Caco-2 (cell line): Measurements from ENCODE around the gene TNRC6C. TPM values are rescaled to one million over a fixed set of nuclear protein-coding genes. Genes with fewer than 3 reads are reported as not detected.

Experiments used
- BruUV-seq: library from RNA; stranded (reverse); fragments of 400-500 nt; replicated peaks from 2 replicates; lab custom pipeline; 2021; lab: Mats Ljungman, UMichigan
- CTCF ChIA-PET: fragments of 300-600 bp; sonication (Branson Sonifier 250); formaldehyde crosslinking; loops from one replicate; lab custom pipeline; 2022; ENCODE audit warnings: antibody characterized with exemption; lab: Charles Lee
- POLR2A ChIA-PET: fragments of 300-600 bp; sonication (Branson Sonifier 250); formaldehyde crosslinking; loops from one replicate; lab custom pipeline; 2022; ENCODE audit warnings: antibody characterized with exemption; lab: Charles Lee
- DNase-seq, 2 experiments: peaks; one replicate each; pipeline versions ENCODE4 v3.0.0 to v3.0.0-alpha.2; 2020 to 2022
- H3K27me3 ChIP-seq: replicated peaks from 2 replicates; pipeline ENCODE4 v1.6.0; 2011; ENCODE audit warnings: low read length; ENCODE audit not compliant: control insufficient read depth, insufficient read depth
- H3K36me3 ChIP-seq: 2 replicates; pipeline ENCODE4 v1.5.1; 2011; ENCODE audit warnings: low read length; ENCODE audit not compliant: control insufficient read depth, insufficient read depth
- H3K4me1 ChIP-seq: fragments of 250-450 bp; sonication (Bioruptor Pico); 2 replicates; pipeline ENCODE4 v1.5.1; 2020; ENCODE audit warnings: mild to moderate bottlenecking
- H3K4me3 ChIP-seq: 2 replicates; pipeline ENCODE4 v1.5.1; 2011; ENCODE audit warnings: low read depth, mild to moderate bottlenecking, control low read depth, low read length
- H3K9me3 ChIP-seq: fragments of 250-450 bp; sonication (Bioruptor Pico); 2 replicates; pipeline ENCODE4 v1.5.1; 2020; ENCODE audit warnings: mild to moderate bottlenecking, moderate library complexity
- H3K27ac Mint-ChIP-seq: one replicate; pipeline ENCODE4 v1.8.0; 2022; ENCODE audit warnings: mixed read lengths; ENCODE audit not compliant: unreplicated experiment
- H3K27me3 Mint-ChIP-seq: one replicate; pipeline ENCODE4 v1.8.0; 2022; ENCODE audit warnings: mixed read lengths; ENCODE audit not compliant: insufficient read depth, unreplicated experiment
- H3K36me3 Mint-ChIP-seq: one replicate; pipeline ENCODE4 v1.8.0; 2022; ENCODE audit warnings: mild to moderate bottlenecking, mixed read lengths; ENCODE audit not compliant: insufficient read depth, unreplicated experiment
- H3K4me1 Mint-ChIP-seq: one replicate; pipeline ENCODE4 v1.8.0; 2022; ENCODE audit warnings: low read depth, mixed read lengths; ENCODE audit not compliant: unreplicated experiment
- H3K4me3 Mint-ChIP-seq: one replicate; pipeline ENCODE4 v1.8.0; 2022; ENCODE audit warnings: mild to moderate bottlenecking, moderate library complexity, mixed read lengths; ENCODE audit not compliant: unreplicated experiment
- H3K9me3 Mint-ChIP-seq: one replicate; pipeline ENCODE4 v1.8.0; 2022; ENCODE audit warnings: mixed read lengths; ENCODE audit not compliant: unreplicated experiment
- CTCF ChIP-seq, 2 experiments: fragments of 200-600 bp in 1 of 2; IDR thresholded peaks; 1 replicate in 1 of 2; 2 replicates in 1 of 2; pipeline versions ENCODE4 v1.5.1 to v1.8.0; 2011 to 2022; ENCODE audit warnings: antibody characterized with exemption in 1 of 2, control low read depth in 1 of 2, inconsistent platforms in 1 of 2, low read depth in 1 of 2, low read length in 1 of 2, mild to moderate bottlenecking in 1 of 2, moderate library complexity in 1 of 2; ENCODE audit not compliant: insufficient read depth in 1 of 2, severe bottlenecking in 1 of 2, unreplicated experiment in 1 of 2
- intact Hi-C: fragments of 100-400 bp; cut with micrococcal nuclease; formaldehyde crosslinking; loops from one replicate; pipeline ENCODE4 v1.10.0; 2022; ENCODE audit not compliant: unreplicated experiment
- total RNA-seq: library from RNA; stranded (reverse); gene quantifications from 2 replicates; pipeline ENCODE4 v1.2.3, GENCODE V29; 2022

The TNRC6C gene
- total RNA-seq, 1 experiment from 2014 or later: 17.9 TPM

- Mint-ChIP-seq H3K4me3 (no peak overlapping the region), H3K36me3 (peaks cover 10% of the 10 kb centered on the region), H3K9me3 (no peaks in the 10 kb centered on the region), H3K4me1 (no peaks in the 10 kb centered on the region), H3K27ac (no peak overlapping the region), H3K27me3 (no peaks in the 10 kb centered on the region)
- ChIA-PET CTCF (no interaction called here), POLR2A (no interaction called here)
- no peaks in the 10 kb centered on the region for H3K4me1 ChIP-seq
- intact Hi-C loops: no loop called here
- no peak for TF ChIP-seq CTCF (IDR thresholded peaks at IDR 0.05; ENCODE audit: insufficient read depth in 1 of 2, low read depth in 1 of 2, low read length in 1 of 2, severe bottlenecking in 1 of 2, unreplicated experiment in 1 of 2)
- no peak for DNase-seq
- no peak overlapping the region for H3K4me3 ChIP-seq
- BruUV-seq: no TSS peak
- H3K27me3 ChIP-seq: no peaks in the 10 kb centered on the region
- no peaks in the 10 kb centered on the region for H3K9me3 ChIP-seq
- H3K36me3 ChIP-seq: peaks cover 3% of the 10 kb centered on the region; the same call in 1 of the 2 replicates
Measured at GRCh38 chr17:78049609-78050008, 91.1 kb downstream of the TNRC6C start.

GRCh38 chr17:78051186-78051972 is 92.9 kb downstream of the TNRC6C start:
- Mint-ChIP-seq H3K9me3 (no peaks in the 10 kb centered on the region), H3K36me3 (peaks cover 10% of the 10 kb centered on the region), H3K27me3 (no peaks in the 10 kb centered on the region), H3K27ac (no peak overlapping the region), H3K4me1 (no peaks in the 10 kb centered on the region), H3K4me3 (no peak overlapping the region)
- POLR2A ChIA-PET: interaction anchor here (0.6 kb wide), 1 partner anchor 93 kb away, joined by 3 read pairs; the partner anchor contains the start of gene TNRC6C
- Histone ChIP-seq H3K9me3 (no peaks in the 10 kb centered on the region), H3K27me3 (no peaks in the 10 kb centered on the region), H3K36me3 (peaks cover 3% of the 10 kb centered on the region; the same call in 1 of the 2 replicates), H3K4me3 (no peak overlapping the region), H3K4me1 (no peaks in the 10 kb centered on the region)
- intact Hi-C loops: no loop called here
- CTCF ChIA-PET: no interaction called here
- DNase-seq: no peak
- no peak for TF ChIP-seq CTCF (IDR thresholded peaks at IDR 0.05; ENCODE audit: insufficient read depth in 1 of 2, low read depth in 1 of 2, low read length in 1 of 2, severe bottlenecking in 1 of 2, unreplicated experiment in 1 of 2)
- no TSS peak for BruUV-seq

- no peaks in the 10 kb centered on the region for H3K4me1 ChIP-seq
- Mint-ChIP-seq H3K27ac (no peak overlapping the region), H3K4me1 (no peaks in the 10 kb centered on the region), H3K4me3 (no peak overlapping the region), H3K9me3 (no peaks in the 10 kb centered on the region), H3K36me3 (peaks cover 10% of the 10 kb centered on the region), H3K27me3 (no peaks in the 10 kb centered on the region)
- POLR2A ChIA-PET: no interaction called here
- CTCF ChIA-PET: no interaction called here
- DNase-seq: no peak
- intact Hi-C loops: no loop called here
- no TSS peak for BruUV-seq
- TF ChIP-seq CTCF (IDR thresholded peaks at IDR 0.05; ENCODE audit: insufficient read depth in 1 of 2, low read depth in 1 of 2, low read length in 1 of 2, severe bottlenecking in 1 of 2, unreplicated experiment in 1 of 2): no peak
- no peak overlapping the region for H3K4me3 ChIP-seq
- H3K27me3 ChIP-seq: no peaks in the 10 kb centered on the region
- H3K36me3 ChIP-seq: peaks cover 2% of the 10 kb centered on the region; the same call in 1 of the 2 replicates
- no peaks in the 10 kb centered on the region for H3K9me3 ChIP-seq
Measured at GRCh38 chr17:78053777-78054468, 95.4 kb downstream of the TNRC6C start.
